ENCODE measurements around the gene C10orf90. TPM values are rescaled to one million over a fixed set of nuclear protein-coding genes. Genes with fewer than 3 reads are reported as not detected.

The C10orf90 gene
- total and polyA plus RNA-seq, 2 experiments from 2014 or later, result 0.20 TPM; not detected in 1

GRCh38 chr10:126434235-126434634 is 236.3 kb downstream of the C10orf90 start:
- TF ChIP-seq EZH2phosphoT487 (IDR thresholded peaks at IDR 0.05; ENCODE audit: low read depth, severe bottlenecking, unreplicated experiment) (no peak), CTCF (IDR thresholded peaks at IDR 0.05; ENCODE audit: poor library complexity) (no peak), EZH2 (IDR thresholded peaks at IDR 0.05; ENCODE audit: borderline replicate concordance) (no peak)
- Histone ChIP-seq H3K4me2 (no peak overlapping the region), H3K9me2 (replicated peaks; ENCODE audit: insufficient read depth) (no peaks in the 10 kb centered on the region), H3K79me2 (no peaks in the 10 kb centered on the region), H3K27ac (no peak overlapping the region), H2AFZ (no peak overlapping the region), H4K20me1 (ENCODE audit: insufficient read depth, poor library complexity, severe bottlenecking) (no peaks in the 10 kb centered on the region), H3K4me1 (ENCODE audit: insufficient read depth) (no peaks in the 10 kb centered on the region), H3K9me3 (ENCODE audit: low read depth) (no peaks in the 10 kb centered on the region), H3K27me3 (peaks cover 6% of the 10 kb centered on the region), H3K4me3 (no peak overlapping the region), H3K36me3 (replicated peaks; ENCODE audit: insufficient read depth, low read depth) (no peaks in the 10 kb centered on the region)
- no peak for DNase-seq (ENCODE audit: low spot score)
- 48% methylated on average over 5 of the region's 5 CpGs for WGBS (ENCODE audit: low lambda C conversion rate, missing lambda C conversion rate)

- TF ChIP-seq EZH2 (IDR thresholded peaks at IDR 0.05; ENCODE audit: borderline replicate concordance) (no peak), CTCF (IDR thresholded peaks at IDR 0.05; ENCODE audit: poor library complexity) (no peak), EZH2phosphoT487 (IDR thresholded peaks at IDR 0.05; ENCODE audit: low read depth, severe bottlenecking, unreplicated experiment) (no peak)
- H3K9me3 ChIP-seq (ENCODE audit: low read depth), result no peaks in the 10 kb centered on the region
- no peaks in the 10 kb centered on the region for H3K36me3 ChIP-seq (replicated peaks; ENCODE audit: insufficient read depth, low read depth)
- no peak overlapping the region for H3K4me3 ChIP-seq
- no peaks in the 10 kb centered on the region for H4K20me1 ChIP-seq (ENCODE audit: insufficient read depth, poor library complexity, severe bottlenecking)
- no peak for DNase-seq (ENCODE audit: low spot score)
- no peak overlapping the region for H2AFZ ChIP-seq
- H3K4me1 ChIP-seq (ENCODE audit: insufficient read depth), result no peaks in the 10 kb centered on the region
- WGBS (ENCODE audit: low lambda C conversion rate, missing lambda C conversion rate), result 68% methylated on average over 5 of the region's 5 CpGs
- H3K9me2 ChIP-seq (replicated peaks; ENCODE audit: insufficient read depth), result no peaks in the 10 kb centered on the region
- peaks cover 6% of the 10 kb centered on the region for H3K27me3 ChIP-seq
- H3K79me2 ChIP-seq, result no peaks in the 10 kb centered on the region
- H3K4me2 ChIP-seq, result no peak overlapping the region
- H3K27ac ChIP-seq, result no peak overlapping the region
Observed at GRCh38 chr10:126433351-126433750, 237.1 kb downstream of the C10orf90 start.

GRCh38 chr10:126432507-126432906 is 238.0 kb downstream of the C10orf90 start:
- Histone ChIP-seq H3K4me2 (no peak overlapping the region), H3K79me2 (no peaks in the 10 kb centered on the region), H3K36me3 (replicated peaks; ENCODE audit: insufficient read depth, low read depth) (no peaks in the 10 kb centered on the region), H3K27ac (no peak overlapping the region), H4K20me1 (ENCODE audit: insufficient read depth, poor library complexity, severe bottlenecking) (no peaks in the 10 kb centered on the region), H3K4me1 (ENCODE audit: insufficient read depth) (no peaks in the 10 kb centered on the region), H3K9me2 (replicated peaks; ENCODE audit: insufficient read depth) (no peaks in the 10 kb centered on the region), H3K4me3 (no peak overlapping the region), H3K9me3 (ENCODE audit: low read depth) (no peaks in the 10 kb centered on the region), H2AFZ (no peak overlapping the region), H3K27me3 (peaks cover 6% of the 10 kb centered on the region)
- TF ChIP-seq CTCF (IDR thresholded peaks at IDR 0.05; ENCODE audit: poor library complexity), result no peak
- no peak for TF ChIP-seq EZH2 (IDR thresholded peaks at IDR 0.05; ENCODE audit: borderline replicate concordance)
- no peak for TF ChIP-seq EZH2phosphoT487 (IDR thresholded peaks at IDR 0.05; ENCODE audit: low read depth, severe bottlenecking, unreplicated experiment)
- WGBS (ENCODE audit: low lambda C conversion rate, missing lambda C conversion rate), result 91% methylated on average over 7 of the region's 7 CpGs
- DNase-seq (ENCODE audit: low spot score), result no peak

GRCh38 chr10:126431816-126432215 is 238.7 kb downstream of the C10orf90 start:
- 90% methylated on average over 2 of the region's 2 CpGs for WGBS (ENCODE audit: low lambda C conversion rate, missing lambda C conversion rate)
- Histone ChIP-seq H3K4me2 (no peak overlapping the region), H3K79me2 (no peaks in the 10 kb centered on the region), H3K4me1 (ENCODE audit: insufficient read depth) (no peaks in the 10 kb centered on the region), H3K27me3 (peaks cover 6% of the 10 kb centered on the region), H3K9me3 (ENCODE audit: low read depth) (no peaks in the 10 kb centered on the region), H2AFZ (no peak overlapping the region), H3K4me3 (no peak overlapping the region), H4K20me1 (ENCODE audit: insufficient read depth, poor library complexity, severe bottlenecking) (no peaks in the 10 kb centered on the region), H3K36me3 (replicated peaks; ENCODE audit: insufficient read depth, low read depth) (no peaks in the 10 kb centered on the region), H3K9me2 (replicated peaks; ENCODE audit: insufficient read depth) (no peaks in the 10 kb centered on the region), H3K27ac (no peak overlapping the region)
- no peak for DNase-seq (ENCODE audit: low spot score)
- no peak for TF ChIP-seq EZH2 (IDR thresholded peaks at IDR 0.05; ENCODE audit: borderline replicate concordance)
- no peak for TF ChIP-seq EZH2phosphoT487 (IDR thresholded peaks at IDR 0.05; ENCODE audit: low read depth, severe bottlenecking, unreplicated experiment)
- TF ChIP-seq CTCF (IDR thresholded peaks at IDR 0.05; ENCODE audit: poor library complexity), result no peak

All from hepatocyte (in vitro differentiated cells).